Inflammatory macrophage treated with lipopolysaccharide for 1 hour (primary cell): Measurements from ENCODE around the gene ITFG2.
"Not testable (repeated sequence)": the region's sequence is repeated elsewhere in the genome, so short reads cannot be mapped to it uniquely, and the experiment has no call there.

Experiments
- DNase-seq, 2 donors: peaks; one replicate each; pipeline ENCODE4 v3.0.0-alpha.2; 2020 to 2022

The ITFG2 gene

DNA sequence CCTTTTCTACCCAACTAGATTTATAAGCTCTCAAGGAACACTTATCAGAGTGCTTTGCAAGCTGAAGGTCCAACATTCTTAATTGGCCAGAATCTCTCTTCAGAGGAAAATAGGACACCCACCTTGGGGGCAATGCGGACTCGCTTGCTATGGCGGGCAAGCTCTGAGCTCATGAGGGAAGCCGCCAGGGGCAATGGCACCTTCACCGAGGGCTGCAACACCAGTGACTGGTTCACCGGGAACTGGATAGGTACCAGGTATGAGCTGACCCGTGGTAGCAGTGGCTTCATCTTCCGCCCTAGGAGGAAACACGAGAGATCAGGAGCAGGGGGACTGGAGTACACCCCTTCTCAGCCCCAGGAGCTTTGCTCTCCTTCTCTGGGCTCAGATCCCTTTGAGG is 51.7 kb downstream of the ITFG2 start:
- DNase-seq, result no peak

- DNase-seq, result not testable (repeated sequence)
Measured at GRCh38 chr12:2868986-2869632, 56.6 kb downstream of the ITFG2 start.
